Fibroblast of lung (primary cell): ENCODE results near the gene LINC00305. TPM values are rescaled to one million over a fixed set of nuclear protein-coding genes. Genes with fewer than 3 reads are reported as not detected.

Experiments
- DNase-seq, 2 donors: peaks; one replicate each; pipeline versions ENCODE4 v3.0.0 to v3.0.0-alpha.2; 2010; ENCODE audit warnings: low read depth in 2 of 2
- H2AFZ ChIP-seq: 2 replicates; pipeline ENCODE4 v1.5.1; 2012; ENCODE audit warnings: low read length, control low read depth, inconsistent platforms
- H3K27ac ChIP-seq: 2 replicates; pipeline ENCODE4 v1.5.1; 2011; ENCODE audit warnings: low read length, control low read depth; ENCODE audit not compliant: insufficient read depth
- H3K27me3 ChIP-seq: 2 replicates; pipeline ENCODE4 v1.5.1; 2011; ENCODE audit warnings: mild to moderate bottlenecking, low read length; ENCODE audit not compliant: control insufficient read depth, insufficient read depth
- H3K36me3 ChIP-seq: 2 replicates; pipeline ENCODE4 v1.5.1; 2011; ENCODE audit warnings: low read length; ENCODE audit not compliant: control insufficient read depth, insufficient read depth
- H3K4me1 ChIP-seq: 2 replicates; pipeline ENCODE4 v1.5.1; 2011; ENCODE audit warnings: low read length; ENCODE audit not compliant: control insufficient read depth, insufficient read depth; ENCODE audit errors: extremely low read depth
- H3K4me2 ChIP-seq: 2 replicates; pipeline ENCODE4 v1.5.1; 2011; ENCODE audit warnings: low read length, control low read depth; ENCODE audit not compliant: insufficient read depth; ENCODE audit errors: extremely low read depth
- H3K4me3 ChIP-seq, 4 experiments: fragments of 200-600 bp in 1 of 4; sonication (generic) in 1 of 4; replicated peaks in 1 of 4; 2 replicates each; pipeline ENCODE4 v1.5.1; 2011 to 2016; ENCODE audit warnings: low read length in 4 of 4, low read depth in 3 of 4, mild to moderate bottlenecking in 3 of 4, control low read depth in 2 of 4, inconsistent platforms in 1 of 4, mixed read lengths in 1 of 4; ENCODE audit not compliant: insufficient read depth in 1 of 4; ENCODE audit errors: control extremely low read depth in 1 of 4
- H3K79me2 ChIP-seq: 2 replicates; pipeline ENCODE4 v1.5.1; 2012; ENCODE audit warnings: mild to moderate bottlenecking, low read length, inconsistent platforms; ENCODE audit not compliant: control insufficient read depth, insufficient read depth
- H3K9ac ChIP-seq: 2 replicates; pipeline ENCODE4 v1.5.1; 2011; ENCODE audit warnings: mild to moderate bottlenecking, low read length, control low read depth; ENCODE audit not compliant: insufficient read depth
- H3K9me3 ChIP-seq: 2 replicates; pipeline ENCODE4 v1.5.1; 2012; ENCODE audit warnings: low read depth, low read length; ENCODE audit not compliant: control insufficient read depth, insufficient read depth
- H4K20me1 ChIP-seq: 2 replicates; pipeline ENCODE4 v1.5.1; 2011; ENCODE audit warnings: low read length; ENCODE audit not compliant: control insufficient read depth, insufficient read depth; ENCODE audit errors: extremely low read depth
- EZH2 ChIP-seq: IDR thresholded peaks from 2 replicates; pipeline ENCODE4 v1.5.1; 2012; ENCODE audit warnings: low read length, control low read depth, mild to moderate bottlenecking; ENCODE audit errors: missing control alignments
- polyA plus RNA-seq, 2 donors: library from polyadenylated mRNA; depleted of rRNA in 1 of 2; stranded (reverse) in 1 of 2; unstranded in 1 of 2; fragments of >200 nt; gene quantifications; 2 replicates each; pipeline ENCODE4 v1.2.1, GENCODE V29; 2011 to 2012; ENCODE audit warnings: missing spikeins in 1 of 2
- total RNA-seq: library from RNA; depleted of rRNA; stranded (reverse); fragments of >200 nt; gene quantifications from 2 replicates; pipeline ENCODE4 v1.2.1, GENCODE V29; 2014
- TF ChIP-seq, protein P1 (sequence below), 2 donors: IDR thresholded peaks in 1 of 2; conservative IDR thresholded peaks in 1 of 2; 1 replicate in 1 of 2; 2 replicates in 1 of 2; pipeline ENCODE4 v1.5.1; 2011 to 2012; ENCODE audit warnings: low read length in 2 of 2, control low read depth in 1 of 2, inconsistent platforms in 1 of 2, low read depth in 1 of 2, mild to moderate bottlenecking in 1 of 2

Gene LINC00305
- total and polyA plus RNA-seq, 2 donors (not counting 1 experiment from before 2014, with no cell fraction given) = not detected

DNA sequence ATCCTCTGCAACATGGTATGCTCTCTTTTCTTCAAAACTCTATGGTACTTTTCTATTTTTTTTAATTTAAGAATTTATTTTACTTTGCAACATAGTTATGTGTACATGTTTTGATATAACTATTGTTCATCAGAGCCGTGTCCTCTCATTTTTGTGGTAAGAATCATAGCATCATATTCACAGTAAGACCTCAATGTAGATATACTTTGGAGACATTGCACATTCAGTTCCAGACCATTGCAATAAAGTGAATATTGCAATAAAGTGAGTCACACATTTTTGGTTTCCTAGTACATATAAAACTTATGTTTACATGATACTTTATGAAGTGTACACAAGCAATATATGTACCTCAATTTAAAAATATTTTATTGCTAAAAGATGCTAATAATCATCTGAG, 22.7 kb upstream of the LINC00305 start:
- H3K4me1 ChIP-seq = no peaks in the 10 kb centered on the region
- H3K27me3 ChIP-seq = no peaks in the 10 kb centered on the region
- no peak overlapping the region for H2AFZ ChIP-seq
- H3K36me3 ChIP-seq = no peaks in the 10 kb centered on the region
- no peaks in the 10 kb centered on the region for H3K9me3 ChIP-seq
- no peak overlapping the region for H3K4me3 ChIP-seq
- no peak overlapping the region for H3K27ac ChIP-seq
- TF ChIP-seq, protein P1, sequence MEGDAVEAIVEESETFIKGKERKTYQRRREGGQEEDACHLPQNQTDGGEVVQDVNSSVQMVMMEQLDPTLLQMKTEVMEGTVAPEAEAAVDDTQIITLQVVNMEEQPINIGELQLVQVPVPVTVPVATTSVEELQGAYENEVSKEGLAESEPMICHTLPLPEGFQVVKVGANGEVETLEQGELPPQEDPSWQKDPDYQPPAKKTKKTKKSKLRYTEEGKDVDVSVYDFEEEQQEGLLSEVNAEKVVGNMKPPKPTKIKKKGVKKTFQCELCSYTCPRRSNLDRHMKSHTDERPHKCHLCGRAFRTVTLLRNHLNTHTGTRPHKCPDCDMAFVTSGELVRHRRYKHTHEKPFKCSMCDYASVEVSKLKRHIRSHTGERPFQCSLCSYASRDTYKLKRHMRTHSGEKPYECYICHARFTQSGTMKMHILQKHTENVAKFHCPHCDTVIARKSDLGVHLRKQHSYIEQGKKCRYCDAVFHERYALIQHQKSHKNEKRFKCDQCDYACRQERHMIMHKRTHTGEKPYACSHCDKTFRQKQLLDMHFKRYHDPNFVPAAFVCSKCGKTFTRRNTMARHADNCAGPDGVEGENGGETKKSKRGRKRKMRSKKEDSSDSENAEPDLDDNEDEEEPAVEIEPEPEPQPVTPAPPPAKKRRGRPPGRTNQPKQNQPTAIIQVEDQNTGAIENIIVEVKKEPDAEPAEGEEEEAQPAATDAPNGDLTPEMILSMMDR (conservative IDR thresholded peaks at IDR 0.05 in 1 of 2, IDR thresholded peaks at IDR 0.05 in 1 of 2; ENCODE audit: low read depth in 1 of 2, low read length in 2 of 2) = no peak
- TF ChIP-seq EZH2 = no peak
- H3K9ac ChIP-seq = no peak overlapping the region
- DNase-seq = no peak
- H4K20me1 ChIP-seq = no peaks in the 10 kb centered on the region
- H3K4me2 ChIP-seq = no peak overlapping the region
- no peaks in the 10 kb centered on the region for H3K79me2 ChIP-seq

- no peak overlapping the region for H3K27ac ChIP-seq
- no peak overlapping the region for H3K9ac ChIP-seq
- no peaks in the 10 kb centered on the region for H3K79me2 ChIP-seq
- no peak overlapping the region for H3K4me3 ChIP-seq
- no peaks in the 10 kb centered on the region for H3K4me1 ChIP-seq
- no peaks in the 10 kb centered on the region for H3K9me3 ChIP-seq
- no peak overlapping the region for H2AFZ ChIP-seq
- H3K27me3 ChIP-seq = no peaks in the 10 kb centered on the region
- no peak overlapping the region for H3K4me2 ChIP-seq
- TF ChIP-seq, protein P1 (conservative IDR thresholded peaks at IDR 0.05 in 1 of 2, IDR thresholded peaks at IDR 0.05 in 1 of 2; ENCODE audit: low read depth in 1 of 2, low read length in 2 of 2) = no peak
- no peak for TF ChIP-seq EZH2
- H4K20me1 ChIP-seq = no peaks in the 10 kb centered on the region
- no peaks in the 10 kb centered on the region for H3K36me3 ChIP-seq
- DNase-seq = no peak
These were observed 18.6 kb upstream of the LINC00305 start for GRCh38 chr18:64167408-64167925.

- H3K27ac ChIP-seq = no peak overlapping the region
- H3K79me2 ChIP-seq = no peaks in the 10 kb centered on the region
- H2AFZ ChIP-seq = no peak overlapping the region
- no peak for TF ChIP-seq EZH2
- TF ChIP-seq, protein P1 (conservative IDR thresholded peaks at IDR 0.05 in 1 of 2, IDR thresholded peaks at IDR 0.05 in 1 of 2; ENCODE audit: low read depth in 1 of 2, low read length in 2 of 2) = no peak
- no peaks in the 10 kb centered on the region for H3K27me3 ChIP-seq
- DNase-seq = peak; percentile 5 to 40
- no peaks in the 10 kb centered on the region for H4K20me1 ChIP-seq
- H3K9me3 ChIP-seq = no peaks in the 10 kb centered on the region
- H3K4me3 ChIP-seq = no peak overlapping the region
- H3K9ac ChIP-seq = no peak overlapping the region
- H3K36me3 ChIP-seq = no peaks in the 10 kb centered on the region
- no peaks in the 10 kb centered on the region for H3K4me1 ChIP-seq
- H3K4me2 ChIP-seq = no peak overlapping the region
These were observed 17.0 kb upstream of the LINC00305 start for GRCh38 chr18:64165906-64166305.
